ELR (cell line): ENCODE data around the gene XPNPEP1.
"Not testable (repeated sequence)": the region's sequence is repeated elsewhere in the genome, so short reads cannot be mapped to it uniquely, and the experiment has no call there.

ENCODE experiments used
- DNase-seq: peaks from one replicate; pipeline ENCODE4 v3.0.0-alpha.2; 2015; ENCODE audit warnings: low read depth

XPNPEP1 gene

GRCh38 chr10:109924087-109924486 lies 776 bp upstream of the XPNPEP1 start:
- no peak for DNase-seq

DNA sequence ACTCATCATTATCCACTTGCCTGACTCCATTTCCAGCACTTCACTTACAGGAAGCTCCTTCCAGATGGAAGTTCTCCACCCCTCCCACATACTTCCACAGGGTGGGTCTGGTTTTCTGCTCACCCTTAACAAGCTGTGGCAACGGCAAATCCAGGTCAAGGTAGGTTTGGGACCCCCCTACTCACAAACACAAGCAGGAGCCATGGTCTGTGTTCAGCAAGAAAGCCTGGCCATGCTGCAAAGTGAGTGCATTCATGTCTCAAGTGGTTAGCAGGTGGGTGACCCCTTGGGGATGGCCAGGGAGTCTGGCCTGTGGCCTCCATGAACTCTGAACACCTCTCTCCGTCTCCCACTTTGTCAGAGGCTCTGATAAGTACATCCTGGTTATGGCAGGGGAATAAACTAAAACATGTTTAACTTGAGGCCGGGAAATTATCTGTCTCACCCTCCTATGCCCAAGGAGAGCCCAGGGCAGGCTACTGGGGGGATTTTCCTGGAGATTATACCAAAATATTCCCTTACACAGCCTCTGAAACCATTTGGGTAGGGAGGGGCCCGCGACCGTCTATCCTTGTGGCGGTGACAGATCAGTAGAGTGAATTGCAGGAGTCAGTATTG lies 844 bp downstream of the XPNPEP1 start:
- no peak for DNase-seq

DNA sequence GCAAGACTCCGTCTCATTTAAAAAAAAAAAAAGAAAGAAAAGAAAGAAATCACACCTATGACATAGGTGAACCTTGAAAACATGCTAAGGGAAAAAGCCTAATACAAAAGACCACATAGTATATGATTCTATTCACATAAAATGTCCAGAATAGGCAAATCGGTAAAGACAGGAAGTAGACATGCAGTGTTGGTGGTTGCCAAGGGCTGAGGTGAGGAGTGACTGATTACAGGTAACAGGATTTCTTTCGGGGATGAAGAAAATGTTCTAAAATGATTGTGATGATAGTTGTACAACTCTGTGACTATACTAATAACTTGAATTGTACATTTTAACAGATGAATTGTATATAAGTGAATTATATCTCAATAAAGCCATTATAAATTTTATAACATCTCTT lies 3.3 kb downstream of the XPNPEP1 start:
- DNase-seq: no peak

GRCh38 chr10:109919220-109919619 lies 4.1 kb downstream of the XPNPEP1 start:
- DNase-seq: no peak

GRCh38 chr10:109918707-109919106 lies 4.6 kb downstream of the XPNPEP1 start:
- not testable (repeated sequence) for DNase-seq

DNA sequence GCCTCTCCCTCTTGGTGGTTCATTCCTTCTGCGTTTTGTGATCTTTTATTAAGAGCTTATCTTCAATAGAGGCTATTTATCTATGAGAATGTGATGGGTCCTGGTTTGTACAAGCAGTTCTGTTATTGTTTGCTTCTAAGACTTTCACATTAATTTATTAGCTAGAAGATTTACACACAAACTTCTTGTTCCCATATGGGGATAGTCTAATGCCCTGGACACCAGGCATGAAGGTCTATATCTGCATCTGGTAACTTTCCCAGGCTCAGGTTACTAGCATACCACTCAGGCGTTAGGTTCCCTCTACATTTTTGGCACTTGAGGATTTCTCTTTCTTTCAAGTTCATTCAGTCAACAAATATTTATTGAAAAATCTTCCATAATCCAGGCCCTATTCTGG lies 7.7 kb downstream of the XPNPEP1 start:
- DNase-seq: no peak

GRCh38 chr10:109914966-109915365 lies 8.3 kb downstream of the XPNPEP1 start:
- DNase-seq: peak; percentile 92

DNA sequence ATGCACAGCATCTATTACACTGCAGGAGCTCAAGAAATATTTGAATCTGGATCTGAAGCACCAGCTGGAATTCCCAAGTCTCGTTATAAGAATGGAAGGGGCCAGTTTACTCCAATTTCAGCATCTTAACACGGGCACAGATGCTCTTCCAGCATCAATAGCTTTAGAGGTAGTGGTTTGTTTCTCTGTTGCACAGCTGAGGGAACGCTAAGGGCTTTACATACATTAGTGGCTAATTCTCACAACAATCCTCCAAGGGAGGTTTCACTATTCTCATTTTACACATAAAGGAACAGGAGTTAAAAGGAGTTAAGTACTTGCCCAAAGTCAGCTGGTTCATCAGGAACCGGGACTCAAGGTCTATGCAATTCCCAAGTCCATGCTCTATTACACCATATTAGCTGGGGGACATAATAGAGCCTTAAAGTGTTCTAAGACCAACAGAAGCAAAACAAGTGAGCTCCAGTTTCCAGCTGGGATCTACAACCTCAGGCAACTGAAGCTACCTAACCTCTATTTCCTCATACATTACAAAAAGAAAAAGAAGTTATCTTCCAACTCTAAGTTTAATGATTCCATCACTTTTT lies 9.9 kb downstream of the XPNPEP1 start:
- no peak for DNase-seq

DNA sequence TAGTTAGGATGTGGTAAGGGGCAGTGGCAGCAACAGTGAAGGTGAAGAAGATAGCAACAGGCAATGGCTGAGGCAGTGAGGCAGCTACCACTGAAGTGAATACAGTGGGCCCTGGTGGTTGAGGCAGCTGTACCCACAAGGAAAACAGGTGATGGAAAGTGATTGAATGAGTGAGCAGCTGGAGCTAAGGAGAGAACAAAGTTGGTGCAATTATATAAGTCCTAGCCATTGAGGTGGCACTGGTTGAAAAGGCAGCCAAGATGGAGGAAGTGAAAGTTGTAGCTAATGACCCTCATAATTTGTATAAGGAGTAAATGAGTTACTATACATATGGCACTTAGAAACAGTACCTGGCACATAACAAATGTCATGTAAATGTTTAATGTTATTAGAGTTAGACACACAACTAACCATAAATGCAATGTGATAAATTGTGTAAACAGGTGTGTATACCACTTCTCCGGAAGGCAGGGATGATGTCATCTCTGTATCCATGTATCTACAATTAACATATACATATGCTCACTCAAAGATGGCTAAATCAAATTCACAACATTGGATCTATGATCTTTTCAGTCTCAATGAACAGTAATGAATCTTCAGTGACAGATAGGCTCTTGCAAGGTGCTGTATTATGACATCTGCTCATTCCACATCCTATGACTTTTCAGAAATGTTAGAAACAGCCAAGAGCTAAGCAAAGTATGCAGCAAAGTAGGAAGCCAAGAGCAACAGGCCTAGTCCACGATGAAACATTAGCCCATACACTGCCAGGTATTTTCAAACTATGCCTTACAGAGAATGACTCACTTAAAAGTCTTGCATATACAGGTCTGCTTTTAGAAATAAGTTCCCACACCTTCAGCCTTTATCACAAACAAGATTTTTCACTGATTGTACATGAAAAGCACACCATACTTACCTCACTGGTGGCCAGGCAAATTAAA lies 10.7 kb downstream of the XPNPEP1 start:
- no peak for DNase-seq

DNA sequence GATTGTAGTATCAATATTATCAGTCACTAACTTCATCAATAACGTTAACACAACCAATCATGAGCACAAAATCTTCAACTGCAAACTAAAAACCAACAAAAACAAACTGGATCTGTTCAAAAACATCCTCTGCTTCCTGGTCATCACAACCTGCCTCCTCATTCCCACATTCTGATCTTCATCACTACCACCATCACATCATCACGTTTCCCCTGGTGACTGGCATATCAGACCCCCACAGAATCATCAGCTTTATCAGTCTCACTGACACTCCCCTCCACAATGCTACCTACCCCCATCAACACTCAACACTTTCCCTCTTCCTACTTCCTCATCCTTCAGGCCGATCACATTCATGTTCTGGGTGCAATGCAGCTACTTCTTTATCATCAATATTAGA lies 11.4 kb downstream of the XPNPEP1 start:
- DNase-seq: no peak

DNA sequence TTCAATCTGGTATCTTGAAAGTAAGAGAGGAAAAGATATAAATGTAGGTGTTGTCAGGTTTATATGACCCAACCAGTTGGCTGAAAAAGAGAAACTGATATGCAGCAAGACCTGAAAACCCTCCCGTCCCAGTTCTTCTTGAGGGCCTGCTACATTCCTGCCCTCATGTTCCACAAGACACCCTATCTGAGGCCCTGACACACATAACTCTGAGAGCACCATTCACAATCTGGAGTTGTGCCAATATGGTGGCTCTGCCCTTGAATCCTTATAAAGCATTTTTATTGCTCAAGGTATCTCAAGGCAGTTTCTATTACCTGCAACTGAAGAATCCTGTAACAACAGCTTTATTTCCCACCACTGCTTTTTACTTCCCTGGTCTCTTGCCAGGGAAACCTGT lies 17.0 kb downstream of the XPNPEP1 start:
- no peak for DNase-seq

DNA sequence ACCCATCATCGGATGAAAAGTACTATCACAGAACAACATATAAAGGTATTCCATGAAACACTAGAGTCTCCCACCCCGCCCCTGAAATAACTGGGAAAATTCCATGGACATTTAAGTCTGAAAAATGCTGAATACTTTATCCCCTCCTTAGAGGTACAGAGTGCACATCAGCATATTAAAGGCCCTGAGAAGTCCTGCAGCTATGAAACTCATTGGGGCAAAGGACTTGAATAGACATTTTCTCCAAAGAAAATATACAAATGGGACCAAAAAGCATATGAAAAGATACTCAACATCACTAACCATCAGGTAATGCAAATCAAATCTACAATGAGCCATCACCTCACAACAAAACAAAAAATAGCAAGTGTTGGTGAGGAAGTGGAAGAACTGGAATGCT lies 18.9 kb downstream of the XPNPEP1 start:
- no peak for DNase-seq

DNA sequence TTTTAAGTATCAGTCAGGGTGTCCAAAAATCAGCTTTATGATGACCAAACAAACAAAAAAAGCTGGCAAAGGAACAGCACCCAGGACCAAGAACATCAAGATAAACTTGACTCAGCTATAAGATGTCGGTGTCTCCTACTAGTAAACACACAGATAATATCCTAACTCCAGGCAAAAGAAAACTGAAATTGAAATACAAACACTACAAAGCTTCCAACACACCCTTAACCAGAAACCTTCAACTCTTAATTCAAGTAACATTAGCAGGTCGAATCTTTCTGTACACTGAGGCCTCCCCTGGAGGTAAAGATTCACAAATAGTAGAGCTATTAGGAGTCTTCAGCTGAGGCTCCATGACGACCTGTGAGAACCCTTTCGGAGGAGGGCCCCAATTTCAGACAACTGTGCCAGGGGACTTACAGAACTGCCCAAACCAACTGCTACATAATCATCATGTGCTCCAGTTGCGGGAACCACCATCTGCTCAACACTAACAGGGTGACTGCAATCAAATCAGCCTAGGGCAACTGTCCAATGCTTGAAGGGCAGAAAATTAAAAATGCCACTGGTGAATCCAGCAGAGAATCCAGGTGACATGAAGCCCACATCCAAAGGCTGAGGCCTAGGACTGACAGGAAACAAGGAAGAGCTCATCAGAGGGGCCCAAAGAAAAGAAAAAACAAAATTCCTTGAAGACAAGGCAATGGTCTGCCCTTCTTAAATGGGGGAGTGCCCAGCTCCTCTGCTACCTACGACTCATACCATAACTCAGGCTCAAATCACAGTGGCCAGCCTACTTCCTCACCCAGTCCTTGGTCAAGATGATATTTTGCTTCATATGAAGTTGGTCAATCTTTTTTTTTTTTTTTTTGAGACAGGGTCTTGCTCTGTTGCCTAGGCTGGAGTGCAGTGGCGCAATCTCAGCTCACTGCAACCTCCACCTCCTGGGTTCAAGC lies 20.0 kb downstream of the XPNPEP1 start:
- DNase-seq: peak; percentile 62

DNA sequence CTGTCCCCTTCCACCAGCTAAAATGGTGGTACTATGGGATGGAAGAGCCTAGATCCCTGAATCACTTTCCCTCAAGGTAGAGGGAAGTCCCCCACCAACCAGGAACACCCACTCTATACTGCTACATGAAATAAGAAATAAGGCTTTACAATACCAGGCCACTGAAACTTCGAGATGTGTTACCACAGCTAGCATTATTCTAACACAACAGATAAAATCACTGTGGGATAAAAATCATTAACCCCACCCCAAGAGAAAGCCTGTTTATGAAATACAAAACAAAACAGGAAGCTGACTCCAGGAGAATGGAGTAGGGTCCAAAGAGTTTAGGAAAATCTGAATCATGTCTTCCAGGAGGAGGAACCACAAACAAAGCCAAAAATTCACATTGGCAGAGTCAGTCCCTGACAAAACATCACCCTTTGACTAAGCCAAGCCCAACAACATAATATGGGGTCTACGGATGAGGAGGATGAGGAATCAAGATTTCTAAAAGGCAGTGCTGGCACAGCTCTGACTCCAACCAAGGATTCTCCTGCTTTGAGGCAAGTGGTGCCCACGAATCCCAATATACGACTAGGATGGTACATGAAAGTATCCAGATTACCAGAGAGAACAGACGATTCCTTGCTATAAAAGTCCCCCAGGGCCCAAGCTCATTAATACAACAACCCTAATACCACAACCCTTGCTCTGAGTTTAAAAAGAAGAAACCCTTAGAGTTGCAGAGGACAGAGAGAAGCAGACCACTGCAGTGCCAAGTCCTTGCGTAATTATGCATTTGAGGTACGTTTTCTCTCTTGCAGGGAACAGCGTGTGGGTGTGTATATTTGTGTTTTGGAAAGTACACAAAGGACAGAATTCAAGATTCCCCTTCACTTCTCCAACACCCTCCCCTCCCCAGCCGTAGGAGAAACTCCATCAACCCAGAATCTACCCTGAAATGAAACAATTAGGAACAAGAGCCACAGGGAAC lies 23.7 kb downstream of the XPNPEP1 start:
- DNase-seq: no peak

DNA sequence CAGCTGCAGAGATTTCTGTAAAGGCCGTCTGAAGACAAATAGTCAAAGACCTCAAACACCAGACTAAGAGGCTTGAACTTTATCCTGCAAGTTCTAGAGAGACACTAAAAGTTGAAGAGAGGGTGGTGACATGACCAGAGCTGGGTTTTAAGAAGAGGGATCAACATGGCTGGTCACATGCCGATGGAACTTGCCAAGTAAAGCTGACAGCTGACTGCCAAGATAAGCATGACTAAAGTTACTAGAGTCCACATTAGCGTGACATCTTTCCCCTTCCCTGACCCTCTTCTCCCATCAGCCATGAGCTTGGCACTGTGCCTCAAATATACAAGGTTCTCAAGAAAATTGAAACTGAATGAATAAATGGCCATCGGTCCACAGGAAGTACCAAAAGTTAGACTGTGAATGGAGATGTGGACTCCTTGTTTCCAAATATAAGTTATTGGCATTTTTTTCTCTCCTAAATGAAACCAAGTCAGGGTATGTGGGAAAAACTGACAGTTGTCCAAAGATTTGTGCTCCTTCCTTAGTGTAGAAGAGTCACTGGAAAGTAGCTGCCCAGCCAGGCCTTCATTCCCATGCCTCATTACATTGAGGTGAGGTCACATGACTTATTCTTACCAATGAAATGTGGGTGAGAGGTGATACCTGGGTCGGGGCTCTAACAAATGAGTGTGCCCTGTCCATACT lies 24.5 kb downstream of the XPNPEP1 start:
- no peak for DNase-seq

DNA sequence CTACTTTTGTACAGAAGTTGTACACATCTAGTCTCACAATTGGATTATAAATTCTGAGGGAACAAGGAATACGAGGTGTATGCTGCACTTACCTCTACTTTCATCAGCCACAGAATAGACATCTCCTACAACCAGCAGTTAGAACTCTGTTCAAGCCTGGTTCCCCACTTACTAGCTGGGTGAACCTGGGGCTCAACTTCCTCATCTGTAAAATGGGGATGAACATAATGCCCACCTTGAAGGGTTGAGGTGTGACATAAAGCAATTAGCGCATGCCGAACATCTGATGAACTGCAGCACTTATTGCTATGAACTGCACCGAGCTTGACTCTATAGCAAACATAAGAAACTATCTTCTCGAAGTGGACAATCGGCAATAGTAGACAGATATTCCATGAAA lies 25.3 kb downstream of the XPNPEP1 start:
- DNase-seq: no peak

DNA sequence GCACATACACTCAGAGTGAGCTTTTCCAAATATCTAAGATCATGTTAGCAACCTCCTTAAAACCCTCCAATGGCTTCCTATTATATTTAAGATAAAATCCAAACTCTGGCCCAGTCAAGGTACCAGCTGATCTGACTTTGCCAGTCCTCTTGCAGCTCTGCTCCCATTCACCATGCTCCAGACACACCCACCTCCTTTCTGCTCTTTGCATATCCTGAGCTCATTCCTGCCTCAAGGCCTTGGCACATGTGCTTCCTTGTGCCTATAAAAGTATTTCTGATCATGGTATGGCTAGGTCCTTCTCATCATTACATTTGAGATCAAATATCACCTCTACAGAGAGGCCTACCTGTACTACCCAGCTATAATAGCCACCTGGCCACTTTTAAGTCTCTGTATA lies 27.5 kb downstream of the XPNPEP1 start:
- no peak for DNase-seq

DNA sequence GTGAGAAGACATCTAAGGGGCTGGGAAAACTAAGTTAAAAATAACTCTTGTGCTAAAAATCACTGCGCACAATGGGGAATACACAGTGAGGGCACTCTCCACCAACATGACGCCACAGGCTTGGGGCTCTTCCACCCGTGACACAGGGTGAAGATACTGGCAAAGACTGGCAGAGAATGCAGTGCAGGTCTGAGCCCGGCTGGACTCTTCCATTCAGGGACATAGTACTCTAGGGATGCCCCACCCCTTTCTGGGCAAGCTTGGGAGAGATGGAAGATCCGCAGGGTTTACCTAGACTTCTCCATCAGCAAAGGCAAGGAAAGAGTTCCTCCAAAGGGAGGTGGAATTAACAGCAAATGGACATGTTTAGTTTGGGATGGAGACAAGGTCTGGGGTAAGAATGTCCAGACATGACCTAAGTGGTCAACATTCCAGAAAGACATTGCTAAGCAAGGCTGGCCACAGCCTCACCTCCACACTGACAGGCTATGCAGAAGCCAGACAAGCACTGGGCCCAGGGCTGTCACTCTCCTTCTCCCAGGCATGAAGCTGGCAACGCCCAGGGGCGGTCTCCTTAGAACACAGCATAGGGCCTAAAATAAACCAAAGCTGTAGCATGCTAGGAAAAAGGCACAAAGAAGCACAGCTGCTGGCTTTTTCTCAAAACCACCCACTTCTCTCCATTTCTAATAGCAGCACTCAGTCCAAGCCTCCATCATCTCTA lies 28.1 kb downstream of the XPNPEP1 start:
- no peak for DNase-seq

- no peak for DNase-seq
Observed at GRCh38 chr10:109894516-109894915, 28.8 kb downstream of the XPNPEP1 start.

GRCh38 chr10:109893386-109893785 lies 29.9 kb downstream of the XPNPEP1 start:
- no peak for DNase-seq
